HG02938 (cell line): ENCODE data around the gene EEF1A2.

ENCODE experiments used
- ATAC-seq: cut with Tn5 transposase; IDR thresholded peaks from one replicate; pipeline ENCODE4 v1.9.1; 2021; ENCODE audit warnings: mild to moderate bottlenecking, moderate library complexity; ENCODE audit not compliant: unreplicated experiment

EEF1A2 gene

DNA sequence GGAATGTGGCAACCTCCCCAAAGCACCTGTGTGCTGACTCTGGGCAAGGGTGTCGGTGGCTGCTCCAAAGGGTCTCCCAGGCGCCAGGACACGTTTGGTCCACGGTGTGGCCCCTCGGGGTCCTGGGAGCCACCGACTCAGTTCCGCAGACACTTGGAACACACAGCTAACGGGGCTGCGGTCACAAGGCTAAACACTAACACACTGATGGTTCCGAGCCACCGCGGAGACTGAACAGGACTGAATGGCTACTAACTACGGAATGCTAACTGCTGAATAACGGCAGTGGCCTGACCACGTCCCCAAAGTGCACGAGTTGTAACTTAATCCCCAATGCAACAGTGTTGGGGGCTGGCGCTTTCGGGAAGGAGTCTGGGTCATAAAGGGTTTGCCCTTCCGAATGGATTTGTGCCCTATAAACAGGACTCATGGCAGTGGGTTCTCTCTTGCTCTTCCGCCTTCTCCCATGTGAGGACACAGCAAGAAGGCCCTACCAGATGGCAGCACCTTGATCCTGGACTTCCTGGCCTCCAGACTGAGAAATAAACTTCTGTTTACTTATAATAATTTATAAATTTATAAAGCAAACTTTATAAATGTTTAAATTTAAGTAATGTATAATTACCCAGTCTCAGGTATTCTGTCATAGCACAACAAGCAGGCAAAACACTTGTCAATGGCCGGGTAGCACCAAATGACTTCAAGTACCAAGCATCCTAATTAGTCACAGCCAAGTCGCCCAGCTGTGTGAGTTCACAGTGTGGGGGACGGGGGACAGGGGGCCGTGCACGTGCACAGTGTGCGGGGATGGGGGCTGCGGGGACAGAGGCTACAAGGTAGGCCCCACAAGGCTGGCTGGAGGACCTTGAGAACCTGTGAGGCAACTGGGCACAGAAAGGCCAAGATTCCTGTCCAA is 2.3 kb upstream of the EEF1A2 start:
- ATAC-seq = no peak

GRCh38 chr20:63500151-63500901 is 1.4 kb upstream of the EEF1A2 start:
- no peak for ATAC-seq

- ATAC-seq = no peak
These were observed 571 bp upstream of the EEF1A2 start for GRCh38 chr20:63499338-63499969.

DNA sequence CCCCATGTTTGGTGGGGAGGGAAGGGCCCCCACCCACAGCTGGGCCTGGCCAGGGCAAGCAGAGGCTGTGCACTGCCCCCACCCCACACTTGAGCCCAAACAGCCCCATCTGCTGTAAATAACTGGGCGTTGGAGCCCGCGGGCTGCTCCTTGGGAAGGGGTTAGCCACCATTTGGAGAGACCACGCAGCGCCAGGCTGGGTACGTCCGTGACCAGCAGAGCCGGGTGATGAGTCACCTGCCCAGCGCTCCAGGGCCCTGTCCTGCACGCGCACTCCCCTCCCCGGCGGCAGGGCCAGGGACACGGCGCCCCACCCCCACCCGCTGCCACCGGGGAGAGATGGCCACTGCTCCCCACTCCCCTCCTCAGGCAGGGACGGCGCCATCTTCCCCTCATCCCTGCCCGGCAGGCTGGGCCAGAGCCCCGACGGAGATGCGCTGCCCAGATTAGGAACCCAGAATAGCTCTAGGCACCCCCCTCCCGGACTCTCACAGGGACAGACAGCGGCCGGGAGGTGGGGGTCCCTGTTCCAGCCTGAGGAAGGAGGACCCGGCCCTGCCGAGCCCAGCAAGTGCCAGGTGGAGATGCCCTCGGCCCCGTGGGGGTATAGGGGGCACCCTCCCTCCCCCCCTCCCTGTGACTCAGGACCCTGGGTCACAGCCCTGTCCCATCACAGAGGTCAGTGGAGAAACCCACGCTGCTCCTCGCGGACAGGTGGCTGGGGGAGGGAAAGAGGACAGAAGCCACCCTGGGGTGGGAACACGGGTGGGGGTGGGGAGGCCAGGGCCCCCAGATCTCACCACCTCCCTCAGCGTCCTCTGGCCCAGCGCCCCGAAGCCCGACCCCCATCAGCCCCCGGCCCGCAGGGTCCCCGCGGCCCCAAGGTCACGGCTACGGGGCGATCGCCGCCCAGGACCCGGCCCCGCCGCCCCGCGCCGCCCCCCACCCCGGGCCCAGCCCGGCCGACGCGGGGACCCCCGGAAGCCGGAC is 642 bp downstream of the EEF1A2 start:
- no peak for ATAC-seq

- ATAC-seq = no peak
These were observed 1.5 kb downstream of the EEF1A2 start for GRCh38 chr20:63497138-63497945.

DNA sequence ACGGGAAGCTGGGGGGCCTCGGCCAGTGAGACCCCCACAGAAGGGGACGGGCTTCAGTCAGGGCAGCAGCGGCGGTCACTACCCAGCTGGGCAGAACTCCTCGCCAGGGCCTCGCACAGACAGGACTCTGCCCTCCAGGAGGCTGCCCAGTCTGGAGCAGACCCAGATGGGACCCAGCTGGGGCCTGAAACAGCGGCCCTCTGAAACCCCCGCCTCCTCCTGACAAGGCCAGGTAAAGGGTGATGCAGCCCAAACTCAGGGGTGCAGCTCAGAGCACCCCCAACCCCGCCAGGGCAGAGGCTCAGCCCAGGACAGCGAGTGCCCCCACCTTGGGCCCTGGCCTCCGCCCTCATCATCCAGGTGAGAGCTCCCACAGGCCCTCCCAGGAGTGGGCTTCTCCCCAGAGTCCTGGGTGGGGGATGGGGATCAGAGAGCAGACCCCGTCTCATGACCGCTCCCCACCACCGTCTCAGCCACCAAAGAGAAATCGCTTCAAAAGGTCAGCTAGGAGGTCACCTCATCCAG is 2.2 kb downstream of the EEF1A2 start:
- ATAC-seq = no peak

DNA sequence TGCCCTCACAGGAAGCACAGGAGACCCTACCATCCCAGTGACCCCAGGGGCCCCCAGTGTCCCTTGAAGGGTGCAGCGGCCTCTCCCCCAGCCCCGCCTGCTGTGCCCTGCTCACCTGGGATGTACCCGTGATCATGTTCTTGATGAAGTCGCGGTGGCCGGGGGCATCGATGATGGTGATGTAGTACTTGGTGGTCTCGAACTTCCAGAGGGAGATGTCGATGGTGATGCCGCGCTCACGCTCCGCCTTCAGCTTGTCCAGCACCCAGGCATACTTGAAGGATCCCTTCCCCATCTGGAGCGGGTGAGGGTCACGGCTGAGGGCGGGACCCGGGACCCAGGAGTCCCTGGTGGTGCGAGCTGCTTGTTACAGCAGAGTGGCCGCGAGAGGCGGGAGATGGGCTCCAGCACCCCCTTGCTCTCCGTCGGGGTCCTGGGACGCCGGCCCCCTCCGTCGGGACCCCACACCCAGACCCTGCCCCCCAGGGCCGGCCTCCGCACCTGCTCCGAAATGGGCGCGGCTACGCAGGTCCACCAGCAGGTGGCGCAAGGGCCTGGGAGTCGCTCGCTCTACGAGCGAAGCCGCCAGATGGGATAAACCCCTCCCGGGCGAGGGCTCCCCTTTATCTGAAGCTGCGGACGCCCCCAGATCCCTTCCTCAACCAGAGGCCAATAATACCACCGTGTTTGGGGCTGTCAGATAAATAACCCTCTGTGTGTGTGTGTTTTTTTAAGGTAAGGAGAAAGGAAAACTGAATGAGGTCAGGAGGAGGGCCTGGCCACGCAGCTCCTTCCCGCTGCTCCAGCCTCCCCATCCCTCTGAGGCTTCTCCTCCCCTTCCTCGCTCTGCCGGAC is 2.9 kb downstream of the EEF1A2 start:
- ATAC-seq = no peak

DNA sequence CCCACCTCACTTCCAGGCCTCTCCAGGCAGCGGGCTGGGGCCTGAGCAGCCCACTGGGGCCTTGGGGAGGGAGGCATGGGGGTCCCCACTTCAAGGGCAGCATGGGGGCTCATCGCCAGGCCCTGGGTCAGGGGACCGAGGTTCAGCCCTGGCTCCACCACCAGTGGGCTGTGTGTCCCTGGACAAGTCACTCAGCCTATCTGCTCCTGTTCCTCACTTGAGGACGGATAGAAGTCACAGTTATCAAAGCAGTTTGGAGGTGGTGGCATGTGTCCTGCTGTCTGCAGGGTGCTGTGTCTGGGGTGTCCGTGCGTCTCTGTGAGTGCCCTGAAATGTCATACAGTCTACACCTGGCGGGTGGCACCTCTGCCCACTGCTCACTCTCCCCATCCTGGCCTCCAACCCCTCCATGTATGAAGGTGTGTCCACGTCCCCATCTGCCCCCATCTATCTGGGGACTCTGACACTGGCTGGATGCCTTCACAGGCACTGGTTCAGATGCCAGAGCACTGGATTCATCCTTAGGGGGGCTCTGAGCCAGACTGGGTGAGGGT is 3.6 kb downstream of the EEF1A2 start:
- ATAC-seq = no peak

- ATAC-seq = no peak
These were observed 4.3 kb downstream of the EEF1A2 start for GRCh38 chr20:63494420-63495166.

DNA sequence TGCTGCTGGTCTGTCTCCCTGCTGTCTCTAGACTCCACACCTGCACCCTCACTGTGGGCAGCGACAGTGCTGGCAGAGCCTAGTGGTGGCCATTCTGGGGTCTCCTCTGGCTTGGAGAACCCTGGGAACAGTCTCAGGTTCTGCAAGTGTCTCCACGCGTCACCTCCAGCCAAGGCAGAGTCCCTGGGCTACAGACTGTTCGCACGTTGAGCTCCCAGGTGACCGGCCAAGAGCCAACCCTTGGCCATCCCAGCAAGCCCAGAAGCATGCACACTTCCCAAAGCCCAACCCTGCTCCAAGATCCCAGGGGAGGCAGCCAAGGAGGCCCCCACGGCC is 4.8 kb downstream of the EEF1A2 start:
- no peak for ATAC-seq

GRCh38 chr20:63493563-63494020 is 5.3 kb downstream of the EEF1A2 start:
- ATAC-seq = no peak

- ATAC-seq = no peak
These were observed 5.9 kb downstream of the EEF1A2 start for GRCh38 chr20:63492982-63493381.

- no peak for ATAC-seq
These were observed 6.4 kb downstream of the EEF1A2 start for GRCh38 chr20:63492518-63492917.

- ATAC-seq = no peak
These were observed 7.2 kb downstream of the EEF1A2 start for GRCh38 chr20:63491635-63492230.

- no peak for ATAC-seq
These were observed 7.8 kb downstream of the EEF1A2 start for GRCh38 chr20:63491078-63491477.

DNA sequence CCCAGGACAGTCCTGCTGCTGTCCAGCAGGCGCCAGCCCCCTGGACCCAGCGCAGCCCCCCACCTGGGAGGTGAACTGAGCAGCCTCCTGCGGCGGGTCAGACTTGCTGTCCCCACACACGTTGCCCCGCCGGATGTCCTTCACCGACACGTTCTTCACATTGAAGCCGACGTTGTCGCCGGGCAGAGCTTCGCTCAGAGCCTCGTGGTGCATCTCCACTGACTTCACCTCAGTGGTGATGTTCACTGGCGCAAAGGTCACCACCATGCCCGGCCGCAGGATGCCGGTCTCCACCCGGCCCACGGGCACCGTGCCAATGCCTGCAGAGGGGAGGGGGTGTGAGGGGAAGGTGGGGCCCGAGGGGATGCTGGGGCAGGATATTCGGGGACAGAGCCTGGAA is 8.5 kb downstream of the EEF1A2 start:
- ATAC-seq = no peak
